NCI-H2227 (cell line): Measurements from ENCODE around the gene OBSL1.

Source experiments
- DNase-seq: peaks from one replicate; lab custom pipeline; 2025; ENCODE audit not compliant: unreplicated experiment; lab: John Stamatoyannopoulos, UW

OBSL1 gene

GRCh38 chr2:219597552-219598307 is 26.4 kb upstream of the OBSL1 start, which contains the start of gene STK11IP:
Gene STK11IP, plus strand, starts transcription at chr2:219597857. Its CDS starts 263 bp downstream, at chr2:219598120.
- peak; percentile 98 for DNase-seq

- DNase-seq = peak; percentile 54
These were observed 25.7 kb upstream of the OBSL1 start for GRCh38 chr2:219596954-219597551.

GRCh38 chr2:219595256-219595655 is 23.9 kb upstream of the OBSL1 start:
- peak; percentile 70 for DNase-seq

GRCh38 chr2:219593154-219593553 is 21.8 kb upstream of the OBSL1 start:
- DNase-seq = no peak

GRCh38 chr2:219592736-219593135 is 21.4 kb upstream of the OBSL1 start:
- DNase-seq = no peak

- DNase-seq = no peak
These were observed 19.8 kb upstream of the OBSL1 start for GRCh38 chr2:219591091-219591490.

GRCh38 chr2:219581346-219581745 is 10.0 kb upstream of the OBSL1 start:
- no peak for DNase-seq

GRCh38 chr2:219578811-219579613 is 7.7 kb upstream of the OBSL1 start:
- DNase-seq = no peak

GRCh38 chr2:219576505-219577388 is 5.4 kb upstream of the OBSL1 start:
- peak; percentile 84 for DNase-seq

GRCh38 chr2:219575566-219576504 is 4.5 kb upstream of the OBSL1 start:
- no peak for DNase-seq

GRCh38 chr2:219574484-219575311 is 3.4 kb upstream of the OBSL1 start:
- DNase-seq = no peak

- no peak for DNase-seq
These were observed 1.8 kb upstream of the OBSL1 start for GRCh38 chr2:219573166-219573565.

- no peak for DNase-seq
These were observed 1.1 kb upstream of the OBSL1 start, which contains the start of gene INHA for GRCh38 chr2:219572237-219573001. Gene INHA, plus strand, starts transcription at chr2:219572310. Its CDS starts 65 bp downstream, at chr2:219572375.

GRCh38 chr2:219570924-219571310 is 422 bp downstream of the OBSL1 start:
- DNase-seq = peak; percentile 55

GRCh38 chr2:219570194-219570923 is 980 bp downstream of the OBSL1 start:
- DNase-seq = peak; percentile 61

- DNase-seq = no peak
These were observed 1.7 kb downstream of the OBSL1 start for GRCh38 chr2:219569635-219570034.

- no peak for DNase-seq
These were observed 2.3 kb downstream of the OBSL1 start for GRCh38 chr2:219569041-219569440.
